ENCODE results near the gene CARNS1.

- no peak for TF ChIP-seq EZH2 (IDR thresholded peaks at IDR 0.05; ENCODE audit: insufficient read depth, low read length)
- TF ChIP-seq CTCF (IDR thresholded peaks at IDR 0.05; ENCODE audit: insufficient read depth, low read depth, low read length) = no peak
Measured at GRCh38 chr11:67381244-67381972, 34.1 kb upstream of the CARNS1 start.

Data from astrocyte (in vitro differentiated cells and primary cell).